GM21723 (cell line): ENCODE data around the gene CCR2.

Experiments
- ATAC-seq: cut with Tn5 transposase; IDR thresholded peaks from one replicate; pipeline ENCODE4 v1.9.1; 2021; ENCODE audit warnings: mild to moderate bottlenecking, moderate library complexity; ENCODE audit not compliant: unreplicated experiment

Gene CCR2

DNA sequence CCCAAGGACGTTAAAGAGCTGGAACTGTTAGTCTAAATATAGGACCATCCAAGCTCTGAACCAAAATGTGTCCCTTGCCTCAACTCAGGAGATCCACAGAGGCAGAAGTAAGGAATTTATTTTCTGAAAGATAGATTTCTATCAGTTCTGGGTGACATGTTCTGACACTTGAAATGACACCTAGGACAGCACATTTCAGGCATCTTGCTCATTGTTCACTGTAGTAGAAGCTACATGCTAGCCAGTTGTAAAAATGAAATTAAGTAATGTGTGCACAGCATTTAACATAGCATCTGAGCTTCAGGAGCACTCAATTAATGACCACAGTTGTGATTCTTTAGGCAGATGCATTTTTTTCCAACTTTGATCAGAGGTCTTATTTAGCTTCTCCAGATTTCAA is 567 bp downstream of the CCR2 start:
- ATAC-seq = no peak

DNA sequence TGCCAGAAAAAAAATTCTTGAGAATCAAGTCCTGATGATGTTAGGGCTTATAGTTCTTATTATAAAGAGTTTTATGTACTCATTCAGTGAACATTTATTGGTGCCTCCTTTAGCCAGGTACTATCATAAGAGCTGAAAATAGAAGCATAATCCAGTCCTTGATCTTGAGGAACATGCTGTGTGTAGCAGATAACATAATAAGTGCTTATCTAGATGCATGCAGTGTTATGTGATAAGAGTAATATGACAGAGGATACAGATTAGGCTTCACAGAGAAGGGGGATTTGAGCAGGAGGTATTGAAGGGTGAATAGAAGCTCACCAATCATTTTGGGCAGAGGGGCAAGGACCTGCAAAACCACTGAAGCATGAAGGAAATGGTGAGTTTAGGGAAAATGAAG is 1.1 kb downstream of the CCR2 start:
- no peak for ATAC-seq

DNA sequence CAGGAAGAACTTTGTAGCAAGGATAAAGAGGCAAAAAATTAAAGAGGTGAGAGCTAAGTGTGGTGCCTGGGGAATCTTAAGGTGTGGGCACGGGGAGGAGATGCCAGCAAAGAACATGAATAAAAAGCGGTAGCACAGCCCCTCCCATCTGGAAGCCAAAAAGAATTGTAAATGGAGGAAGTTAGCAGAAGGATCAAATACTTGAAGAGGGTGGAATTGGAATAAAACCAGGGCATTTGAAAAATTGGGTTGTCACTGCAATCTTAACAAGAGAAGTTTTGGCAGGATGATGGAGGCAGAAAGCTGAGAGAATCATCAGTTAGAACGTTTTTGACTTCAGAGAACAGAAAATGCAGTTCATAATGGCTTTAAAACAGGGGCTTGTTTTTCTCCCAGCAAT is 2.4 kb downstream of the CCR2 start:
- ATAC-seq = no peak

DNA sequence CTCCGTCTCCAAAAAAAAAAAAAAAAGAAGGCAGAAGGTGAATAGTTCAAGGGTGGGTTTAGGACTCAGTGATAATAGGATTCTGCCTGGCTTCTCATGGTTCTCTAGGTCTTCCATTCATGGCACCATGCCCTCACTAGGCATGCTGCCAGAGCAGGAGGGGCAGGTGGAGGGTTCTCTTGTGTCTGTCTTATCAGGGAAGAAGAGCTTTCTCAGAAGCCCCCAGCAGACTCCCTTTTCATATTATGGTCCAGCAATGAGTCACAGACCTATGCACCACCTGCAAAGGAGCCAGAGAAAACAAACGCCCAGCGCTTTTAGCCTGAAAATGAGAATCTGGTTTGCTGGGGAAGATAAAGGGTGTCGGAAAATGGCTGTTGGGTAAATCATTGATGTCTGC is 3.0 kb downstream of the CCR2 start:
- ATAC-seq = no peak

DNA sequence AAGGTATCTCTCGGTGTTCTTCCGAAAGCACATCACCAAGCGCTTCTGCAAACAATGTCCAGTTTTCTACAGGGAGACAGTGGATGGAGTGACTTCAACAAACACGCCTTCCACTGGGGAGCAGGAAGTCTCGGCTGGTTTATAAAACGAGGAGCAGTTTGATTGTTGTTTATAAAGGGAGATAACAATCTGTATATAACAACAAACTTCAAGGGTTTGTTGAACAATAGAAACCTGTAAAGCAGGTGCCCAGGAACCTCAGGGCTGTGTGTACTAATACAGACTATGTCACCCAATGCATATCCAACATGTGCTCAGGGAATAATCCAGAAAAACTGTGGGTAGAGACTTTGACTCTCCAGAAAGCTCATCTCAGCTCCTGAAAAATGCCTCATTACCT is 4.6 kb downstream of the CCR2 start:
- no peak for ATAC-seq

DNA sequence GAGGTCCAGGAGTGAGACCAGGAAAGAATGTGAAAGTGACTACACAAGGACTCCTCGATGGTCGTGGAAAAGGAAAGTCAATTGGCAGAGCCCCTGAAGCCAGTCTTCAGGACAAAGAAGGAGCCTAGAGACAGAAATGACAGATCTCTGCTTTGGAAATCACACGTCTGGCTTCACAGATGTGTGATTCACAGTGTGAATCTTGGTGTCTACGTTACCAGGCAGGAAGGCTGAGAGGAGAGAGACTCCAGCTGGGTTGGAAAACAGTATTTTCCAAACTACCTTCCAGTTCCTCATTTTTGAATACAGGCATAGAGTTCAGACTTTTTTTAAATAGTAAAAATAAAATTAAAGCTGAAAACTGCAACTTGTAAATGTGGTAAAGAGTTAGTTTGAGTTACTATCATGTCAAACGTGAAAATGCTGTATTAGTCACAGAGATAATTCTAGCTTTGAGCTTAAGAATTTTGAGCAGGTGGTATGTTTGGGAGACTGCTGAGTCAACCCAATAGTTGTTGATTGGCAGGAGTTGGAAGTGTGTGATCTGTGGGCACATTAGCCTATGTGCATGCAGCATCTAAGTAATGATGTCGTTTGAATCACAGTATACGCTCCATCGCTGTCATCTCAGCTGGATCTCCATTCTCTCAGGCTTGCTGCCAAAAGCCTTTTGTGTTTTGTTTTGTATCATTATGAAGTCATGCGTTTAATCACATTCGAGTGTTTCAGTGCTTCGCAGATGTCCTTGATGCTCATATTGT is 6.0 kb downstream of the CCR2 start:
- ATAC-seq = peak; percentile 54

DNA sequence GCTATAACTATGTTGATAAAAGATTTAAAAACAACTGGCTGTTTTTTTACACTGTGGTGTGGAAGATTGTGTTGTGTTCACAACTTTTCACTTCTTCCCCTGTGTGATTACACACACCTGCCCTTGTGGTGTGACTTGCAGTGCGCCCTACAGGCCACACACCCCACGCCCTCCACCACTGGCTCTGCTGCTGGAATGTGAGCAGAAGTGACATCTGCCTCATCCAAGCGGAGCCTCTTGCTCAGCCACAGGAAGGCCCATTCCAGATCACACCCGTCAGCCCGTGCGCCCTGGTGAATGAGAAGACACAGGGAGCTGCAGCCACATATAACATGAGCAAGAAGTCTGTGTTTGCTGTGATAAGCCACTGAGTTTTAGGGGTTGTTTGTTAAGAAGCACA is 7.0 kb downstream of the CCR2 start:
- ATAC-seq = no peak

DNA sequence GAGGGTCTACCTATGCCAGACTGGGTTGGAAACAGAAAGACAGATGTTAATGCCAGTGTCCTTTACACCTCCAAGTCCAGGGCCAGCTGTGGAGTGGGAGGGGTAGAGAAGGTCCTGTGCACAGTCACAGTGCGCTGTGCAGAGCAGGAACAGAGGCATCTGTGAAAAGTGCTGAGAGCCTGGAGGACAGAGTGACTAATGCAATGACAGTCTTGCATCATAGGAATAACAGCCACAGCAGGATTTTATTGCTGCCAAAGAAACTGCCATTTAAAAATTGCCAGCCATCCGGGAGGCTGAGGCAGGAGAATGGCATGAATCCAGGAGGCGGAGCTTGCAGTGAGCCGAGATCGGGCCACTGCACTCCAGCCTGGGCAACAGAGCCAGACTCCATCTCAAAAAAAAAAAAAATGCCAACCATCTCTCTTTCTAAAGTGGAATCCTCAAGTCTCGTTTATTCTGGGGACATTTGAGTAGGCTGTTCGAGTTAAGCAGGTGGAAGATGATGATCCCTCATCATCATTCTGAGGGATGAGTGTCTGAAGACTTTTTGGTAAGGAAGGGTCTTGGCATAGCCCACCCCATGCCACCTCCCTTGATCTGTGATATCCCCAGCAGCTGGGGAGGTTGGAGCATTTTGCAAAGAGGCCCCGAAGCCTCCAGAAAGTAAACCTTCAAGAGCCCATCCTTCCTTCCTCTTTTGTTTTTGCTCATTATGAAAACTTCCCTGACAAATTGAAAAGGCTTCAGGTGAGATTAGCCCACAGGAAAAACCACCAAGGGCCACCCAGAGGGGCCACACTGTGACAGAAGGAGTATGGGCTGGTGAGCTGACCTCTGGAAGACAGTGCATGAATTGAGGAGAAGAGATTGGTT is 7.7 kb downstream of the CCR2 start:
- no peak for ATAC-seq

DNA sequence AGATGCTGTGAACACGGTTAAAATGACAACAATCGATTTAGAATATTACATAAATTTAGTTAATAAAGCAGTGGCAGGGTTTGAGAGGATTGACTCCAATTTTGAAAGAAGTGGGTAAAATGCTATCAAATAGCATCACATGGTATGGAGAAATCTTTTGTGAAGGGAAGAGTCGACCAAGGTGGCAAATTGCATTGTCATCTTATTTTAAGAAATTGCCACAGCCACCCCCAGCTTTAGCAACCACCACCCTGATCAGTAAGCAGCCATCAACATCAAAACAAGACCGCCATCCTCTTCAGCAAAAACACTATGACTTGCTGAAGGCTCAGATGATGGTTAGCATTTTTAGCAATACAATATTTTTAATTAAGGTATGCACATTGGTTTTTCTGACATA is 11.1 kb downstream of the CCR2 start:
- no peak for ATAC-seq

DNA sequence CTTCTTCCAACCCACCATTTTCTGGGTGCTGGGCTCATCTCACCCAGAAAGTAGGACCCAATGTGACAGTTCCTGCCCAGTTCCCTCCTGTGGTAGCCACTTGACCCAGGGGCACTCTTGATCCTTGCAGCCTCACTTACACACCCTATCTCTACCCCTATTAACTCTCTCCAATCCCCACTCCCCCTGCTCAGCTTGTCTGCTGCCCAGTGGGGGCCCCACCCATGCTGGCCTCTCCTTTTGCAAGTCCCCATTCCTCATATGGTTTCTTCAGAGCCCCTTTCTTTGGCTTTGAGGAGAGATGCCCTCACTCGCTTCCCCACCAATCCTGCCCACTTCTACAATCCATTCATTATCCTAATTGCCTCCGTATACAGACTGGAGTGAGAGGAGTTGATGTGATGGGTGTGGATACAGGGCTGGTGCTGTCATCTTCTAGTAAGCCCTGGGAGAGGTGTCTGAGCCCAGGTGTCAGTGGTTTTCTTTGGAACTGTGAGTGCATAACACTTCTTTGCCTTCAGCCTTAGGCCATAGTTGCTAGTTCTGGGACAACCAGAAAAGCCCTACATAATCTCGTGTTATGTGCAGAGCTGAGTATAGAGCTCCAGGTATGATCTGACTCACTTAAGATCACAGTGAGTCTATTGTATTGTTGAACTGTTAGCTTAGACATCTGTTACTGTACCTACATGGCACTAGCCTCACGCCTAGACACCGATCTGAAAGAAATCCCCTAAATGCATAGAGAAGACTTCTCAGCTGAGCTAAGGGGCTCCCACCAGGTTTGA is 12.0 kb downstream of the CCR2 start:
- ATAC-seq = no peak

DNA sequence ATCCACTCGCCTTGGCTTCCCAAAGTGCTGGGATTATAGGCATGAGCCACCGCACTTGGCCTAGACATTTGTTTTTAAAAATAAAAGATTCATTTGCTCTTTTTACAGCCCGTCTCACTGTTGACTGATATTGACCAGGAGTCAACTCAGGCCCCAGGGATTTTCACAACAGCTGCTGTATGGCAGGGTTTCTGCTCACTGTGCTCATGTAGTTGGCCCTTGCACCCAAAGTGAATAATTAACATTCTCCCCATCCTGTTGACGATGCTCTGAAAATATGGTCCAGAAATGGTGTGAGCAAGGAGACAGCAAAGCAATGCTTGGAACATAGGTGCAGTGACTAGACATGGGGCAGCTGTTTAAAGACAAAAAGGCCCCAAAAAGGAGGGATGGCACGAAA is 13.9 kb downstream of the CCR2 start:
- ATAC-seq = no peak

DNA sequence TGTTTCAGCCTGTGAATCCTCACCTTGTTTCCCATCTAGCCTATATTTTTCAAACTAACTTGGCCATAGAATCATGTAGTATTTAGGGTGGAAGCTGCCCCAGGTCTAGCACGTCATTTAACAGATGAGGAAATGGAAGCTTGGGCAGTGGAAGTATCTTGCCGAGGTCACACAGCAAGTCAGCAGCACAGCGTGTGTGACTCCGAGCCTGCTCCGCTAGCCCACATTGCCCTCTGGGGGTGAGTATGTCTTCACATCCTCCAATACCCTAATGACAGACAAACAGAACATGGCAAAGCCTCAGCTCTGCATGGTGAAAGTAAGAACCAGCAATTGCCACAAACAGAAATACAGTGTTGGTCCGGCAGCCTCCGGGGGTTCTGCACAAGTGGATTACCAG is 14.7 kb downstream of the CCR2 start:
- ATAC-seq = no peak

DNA sequence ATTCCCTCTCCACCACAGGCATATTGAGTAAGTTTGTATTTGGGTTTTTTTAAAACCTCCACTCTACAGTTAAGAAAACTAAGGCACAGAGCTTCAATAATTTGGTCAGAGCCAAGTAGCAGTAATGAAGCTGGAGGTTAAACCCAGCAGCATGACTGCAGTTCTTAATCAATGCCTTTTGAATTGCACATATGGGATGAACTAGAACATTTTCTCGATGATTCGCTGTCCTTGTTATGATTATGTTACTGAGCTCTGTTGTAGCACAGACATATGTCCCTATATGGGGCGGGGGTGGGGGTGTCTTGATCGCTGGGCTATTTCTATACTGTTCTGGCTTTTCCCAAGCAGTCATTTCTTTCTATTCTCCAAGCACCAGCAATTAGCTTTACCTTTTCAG is 15.2 kb downstream of the CCR2 start:
- ATAC-seq = no peak

DNA sequence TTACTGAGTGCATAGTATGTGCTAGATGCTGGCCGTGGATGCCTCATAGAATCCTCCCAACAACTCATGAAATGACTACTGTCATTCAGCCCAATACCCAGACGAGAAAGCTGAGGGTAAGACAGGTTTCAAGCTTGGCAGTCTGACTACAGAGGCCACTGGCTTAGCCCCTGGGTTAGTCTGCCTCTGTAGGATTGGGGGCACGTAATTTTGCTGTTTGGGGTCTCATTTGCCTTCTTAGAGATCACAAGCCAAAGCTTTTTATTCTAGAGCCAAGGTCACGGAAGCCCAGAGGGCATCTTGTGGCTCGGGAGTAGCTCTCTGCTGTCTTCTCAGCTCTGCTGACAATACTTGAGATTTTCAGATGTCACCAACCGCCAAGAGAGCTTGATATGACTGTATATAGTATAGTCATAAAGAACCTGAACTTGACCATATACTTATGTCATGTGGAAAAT is 15.8 kb downstream of the CCR2 start:
- peak; percentile 70 for ATAC-seq

DNA sequence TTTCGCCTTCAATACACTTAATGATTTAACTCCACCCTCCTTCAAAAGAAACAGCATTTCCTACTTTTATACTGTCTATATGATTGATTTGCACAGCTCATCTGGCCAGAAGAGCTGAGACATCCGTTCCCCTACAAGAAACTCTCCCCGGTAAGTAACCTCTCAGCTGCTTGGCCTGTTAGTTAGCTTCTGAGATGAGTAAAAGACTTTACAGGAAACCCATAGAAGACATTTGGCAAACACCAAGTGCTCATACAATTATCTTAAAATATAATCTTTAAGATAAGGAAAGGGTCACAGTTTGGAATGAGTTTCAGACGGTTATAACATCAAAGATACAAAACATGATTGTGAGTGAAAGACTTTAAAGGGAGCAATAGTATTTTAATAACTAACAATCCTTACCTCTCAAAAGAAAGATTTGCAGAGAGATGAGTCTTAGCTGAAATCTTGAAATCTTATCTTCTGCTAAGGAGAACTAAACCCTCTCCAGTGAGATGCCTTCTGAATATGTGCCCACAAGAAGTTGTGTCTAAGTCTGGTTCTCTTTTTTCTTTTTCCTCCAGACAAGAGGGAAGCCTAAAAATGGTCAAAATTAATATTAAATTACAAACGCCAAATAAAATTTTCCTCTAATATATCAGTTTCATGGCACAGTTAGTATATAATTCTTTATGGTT is 17.1 kb downstream of the CCR2 start, which contains the start of gene CCR5:
Gene CCR5 (plus strand): TSS at position 108 of the 680 bp plus-strand sequence. CDS start 1,957 bp downstream, outside the sequence.
- ATAC-seq = no peak

DNA sequence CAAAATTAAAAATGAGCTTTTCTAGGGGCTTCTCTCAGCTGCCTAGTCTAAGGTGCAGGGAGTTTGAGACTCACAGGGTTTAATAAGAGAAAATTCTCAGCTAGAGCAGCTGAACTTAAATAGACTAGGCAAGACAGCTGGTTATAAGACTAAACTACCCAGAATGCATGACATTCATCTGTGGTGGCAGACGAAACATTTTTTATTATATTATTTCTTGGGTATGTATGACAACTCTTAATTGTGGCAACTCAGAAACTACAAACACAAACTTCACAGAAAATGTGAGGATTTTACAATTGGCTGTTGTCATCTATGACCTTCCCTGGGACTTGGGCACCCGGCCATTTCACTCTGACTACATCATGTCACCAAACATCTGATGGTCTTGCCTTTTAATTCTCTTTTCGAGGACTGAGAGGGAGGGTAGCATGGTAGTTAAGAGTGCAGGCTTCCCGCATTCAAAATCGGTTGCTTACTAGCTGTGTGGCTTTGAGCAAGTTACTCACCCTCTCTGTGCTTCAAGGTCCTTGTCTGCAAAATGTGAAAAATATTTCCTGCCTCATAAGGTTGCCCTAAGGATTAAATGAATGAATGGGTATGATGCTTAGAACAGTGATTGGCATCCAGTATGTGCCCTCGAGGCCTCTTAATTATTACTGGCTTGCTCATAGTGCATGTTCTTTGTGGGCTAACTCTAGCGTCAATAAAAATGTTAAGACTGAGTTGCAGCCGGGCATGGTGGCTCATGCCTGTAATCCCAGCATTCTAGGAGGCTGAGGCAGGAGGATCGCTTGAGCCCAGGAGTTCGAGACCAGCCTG is 17.8 kb downstream of the CCR2 start:
- ATAC-seq = no peak

DNA sequence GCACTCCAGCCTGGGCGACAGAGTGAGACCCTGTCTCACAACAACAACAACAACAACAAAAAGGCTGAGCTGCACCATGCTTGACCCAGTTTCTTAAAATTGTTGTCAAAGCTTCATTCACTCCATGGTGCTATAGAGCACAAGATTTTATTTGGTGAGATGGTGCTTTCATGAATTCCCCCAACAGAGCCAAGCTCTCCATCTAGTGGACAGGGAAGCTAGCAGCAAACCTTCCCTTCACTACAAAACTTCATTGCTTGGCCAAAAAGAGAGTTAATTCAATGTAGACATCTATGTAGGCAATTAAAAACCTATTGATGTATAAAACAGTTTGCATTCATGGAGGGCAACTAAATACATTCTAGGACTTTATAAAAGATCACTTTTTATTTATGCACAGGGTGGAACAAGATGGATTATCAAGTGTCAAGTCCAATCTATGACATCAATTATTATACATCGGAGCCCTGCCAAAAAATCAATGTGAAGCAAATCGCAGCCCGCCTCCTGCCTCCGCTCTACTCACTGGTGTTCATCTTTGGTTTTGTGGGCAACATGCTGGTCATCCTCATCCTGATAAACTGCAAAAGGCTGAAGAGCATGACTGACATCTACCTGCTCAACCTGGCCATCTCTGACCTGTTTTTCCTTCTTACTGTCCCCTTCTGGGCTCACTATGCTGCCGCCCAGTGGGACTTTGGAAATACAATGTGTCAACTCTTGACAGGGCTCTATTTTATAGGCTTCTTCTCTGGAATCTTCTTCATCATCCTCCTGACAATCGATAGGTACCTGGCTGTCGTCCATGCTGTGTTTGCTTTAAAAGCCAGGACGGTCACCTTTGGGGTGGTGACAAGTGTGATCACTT is 18.8 kb downstream of the CCR2 start:
- ATAC-seq = no peak

DNA sequence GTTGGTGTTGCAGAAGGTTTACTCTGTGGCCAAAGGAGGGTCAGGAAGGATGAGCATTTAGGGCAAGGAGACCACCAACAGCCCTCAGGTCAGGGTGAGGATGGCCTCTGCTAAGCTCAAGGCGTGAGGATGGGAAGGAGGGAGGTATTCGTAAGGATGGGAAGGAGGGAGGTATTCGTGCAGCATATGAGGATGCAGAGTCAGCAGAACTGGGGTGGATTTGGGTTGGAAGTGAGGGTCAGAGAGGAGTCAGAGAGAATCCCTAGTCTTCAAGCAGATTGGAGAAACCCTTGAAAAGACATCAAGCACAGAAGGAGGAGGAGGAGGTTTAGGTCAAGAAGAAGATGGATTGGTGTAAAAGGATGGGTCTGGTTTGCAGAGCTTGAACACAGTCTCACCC is 20.8 kb downstream of the CCR2 start:
- no peak for ATAC-seq

DNA sequence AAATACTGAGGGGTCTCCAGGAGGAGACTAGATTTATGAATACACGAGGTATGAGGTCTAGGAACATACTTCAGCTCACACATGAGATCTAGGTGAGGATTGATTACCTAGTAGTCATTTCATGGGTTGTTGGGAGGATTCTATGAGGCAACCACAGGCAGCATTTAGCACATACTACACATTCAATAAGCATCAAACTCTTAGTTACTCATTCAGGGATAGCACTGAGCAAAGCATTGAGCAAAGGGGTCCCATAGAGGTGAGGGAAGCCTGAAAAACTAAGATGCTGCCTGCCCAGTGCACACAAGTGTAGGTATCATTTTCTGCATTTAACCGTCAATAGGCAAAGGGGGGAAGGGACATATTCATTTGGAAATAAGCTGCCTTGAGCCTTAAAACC is 21.3 kb downstream of the CCR2 start:
- ATAC-seq = no peak
